GM19455 (cell line): ENCODE measurements around the gene STEAP1.

Experiments used
- ATAC-seq: cut with Tn5 transposase; IDR thresholded peaks from one replicate; pipeline ENCODE4 v1.9.1; 2021; ENCODE audit not compliant: unreplicated experiment

The STEAP1 gene

DNA sequence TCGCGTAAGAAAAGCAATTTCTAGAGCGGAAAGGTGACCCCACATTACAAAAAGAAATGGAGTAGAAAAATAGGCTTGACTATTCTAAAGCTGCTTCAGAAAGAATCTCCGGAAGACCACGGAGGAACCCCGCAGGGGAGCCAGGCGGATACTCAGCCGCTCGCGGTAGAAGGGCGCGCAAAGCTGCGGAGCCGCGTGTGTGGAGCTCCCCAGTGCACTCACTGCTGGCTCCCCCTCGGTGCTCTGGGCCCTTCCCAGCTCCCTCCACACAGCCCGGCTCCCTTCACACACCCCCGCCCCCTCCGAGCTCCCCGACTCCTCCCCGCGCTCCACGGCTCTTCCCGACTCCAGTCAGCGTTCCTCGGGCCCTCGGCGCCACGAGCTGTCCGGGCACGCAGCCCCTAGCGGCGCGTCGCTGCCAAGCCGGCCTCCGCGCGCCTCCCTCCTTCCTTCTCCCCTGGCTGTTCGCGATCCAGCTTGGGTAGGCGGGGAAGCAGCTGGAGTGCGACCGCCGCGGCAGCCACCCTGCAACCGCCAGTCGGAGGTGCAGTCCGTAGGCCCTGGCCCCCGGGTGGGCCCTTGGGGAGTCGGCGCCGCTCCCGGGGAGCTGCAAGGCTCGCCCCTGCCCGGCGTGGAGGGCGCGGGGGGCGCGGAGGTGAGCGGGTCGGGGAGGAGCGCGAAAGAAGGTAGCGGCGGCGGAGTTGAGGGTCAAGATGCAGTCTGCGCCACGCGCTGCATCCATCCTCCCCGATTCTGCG, 57.3 kb downstream of the STEAP1 start, which contains the start of gene STEAP2:
TSS of gene STEAP2 (plus strand) at position 350 of the 758 bp plus-strand sequence. CDS start 13,343 bp downstream, outside the sequence.
- ATAC-seq: peak; percentile 74

- ATAC-seq: no peak
These were observed 57.9 kb downstream of the STEAP1 start for GRCh38 chr7:90212149-90212495.

GRCh38 chr7:90213521-90213920, 59.3 kb downstream of the STEAP1 start:
- no peak for ATAC-seq
